ENCODE results near the gene WDR83. TPM values are rescaled to one million over a fixed set of nuclear protein-coding genes. Genes with fewer than 3 reads are reported as not detected.

WDR83 gene
- total RNA-seq, 1 donor from 2014 or later, result 9.6 TPM

DNA sequence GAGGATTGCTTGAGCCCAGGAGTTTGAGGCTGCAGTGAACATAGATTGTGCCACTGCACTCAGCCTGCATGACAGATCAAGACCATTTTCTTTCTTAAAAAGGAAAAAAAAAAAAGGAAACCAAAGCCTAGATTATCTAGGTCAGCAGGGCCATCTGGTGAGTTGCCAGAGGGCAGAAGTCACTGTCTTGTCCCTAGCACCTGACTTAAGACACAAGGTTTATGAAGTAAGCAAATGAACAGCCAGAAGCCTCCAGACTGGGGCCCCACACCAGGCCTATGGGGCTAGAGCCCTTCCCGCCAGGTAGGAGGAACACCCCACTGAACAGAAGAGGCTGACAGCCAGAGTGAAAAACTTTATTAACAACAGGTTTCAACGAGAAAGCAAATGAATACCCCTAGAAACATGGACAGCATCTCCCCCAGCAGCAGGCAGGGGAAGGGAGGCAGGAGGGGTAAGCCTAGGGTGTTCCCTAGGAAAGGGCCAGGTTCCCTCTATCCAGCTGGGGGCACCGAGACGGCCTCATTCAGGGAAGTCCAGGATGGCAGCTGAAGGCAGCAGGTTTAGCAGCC, 1.2 kb downstream of the WDR83 start:
- DNase-seq (ENCODE audit: low spot score), result no peak
- Mint-ChIP-seq H3K36me3 (ENCODE audit: low read depth) (peaks cover 6% of the 10 kb centered on the region), H3K4me3 (ENCODE audit: unreplicated experiment) (peak overlapping the region; percentile 93), H3K27ac (ENCODE audit: unreplicated experiment) (peak overlapping the region; percentile 36), H3K4me1 (ENCODE audit: low read depth) (peaks cover 45% of the 10 kb centered on the region), H3K27me3 (ENCODE audit: low read depth) (no peaks in the 10 kb centered on the region), H3K9me3 (ENCODE audit: low read depth) (no peaks in the 10 kb centered on the region)
- TF ChIP-seq, protein P1, sequence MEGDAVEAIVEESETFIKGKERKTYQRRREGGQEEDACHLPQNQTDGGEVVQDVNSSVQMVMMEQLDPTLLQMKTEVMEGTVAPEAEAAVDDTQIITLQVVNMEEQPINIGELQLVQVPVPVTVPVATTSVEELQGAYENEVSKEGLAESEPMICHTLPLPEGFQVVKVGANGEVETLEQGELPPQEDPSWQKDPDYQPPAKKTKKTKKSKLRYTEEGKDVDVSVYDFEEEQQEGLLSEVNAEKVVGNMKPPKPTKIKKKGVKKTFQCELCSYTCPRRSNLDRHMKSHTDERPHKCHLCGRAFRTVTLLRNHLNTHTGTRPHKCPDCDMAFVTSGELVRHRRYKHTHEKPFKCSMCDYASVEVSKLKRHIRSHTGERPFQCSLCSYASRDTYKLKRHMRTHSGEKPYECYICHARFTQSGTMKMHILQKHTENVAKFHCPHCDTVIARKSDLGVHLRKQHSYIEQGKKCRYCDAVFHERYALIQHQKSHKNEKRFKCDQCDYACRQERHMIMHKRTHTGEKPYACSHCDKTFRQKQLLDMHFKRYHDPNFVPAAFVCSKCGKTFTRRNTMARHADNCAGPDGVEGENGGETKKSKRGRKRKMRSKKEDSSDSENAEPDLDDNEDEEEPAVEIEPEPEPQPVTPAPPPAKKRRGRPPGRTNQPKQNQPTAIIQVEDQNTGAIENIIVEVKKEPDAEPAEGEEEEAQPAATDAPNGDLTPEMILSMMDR (IDR thresholded peaks at IDR 0.05), result no peak

DNA sequence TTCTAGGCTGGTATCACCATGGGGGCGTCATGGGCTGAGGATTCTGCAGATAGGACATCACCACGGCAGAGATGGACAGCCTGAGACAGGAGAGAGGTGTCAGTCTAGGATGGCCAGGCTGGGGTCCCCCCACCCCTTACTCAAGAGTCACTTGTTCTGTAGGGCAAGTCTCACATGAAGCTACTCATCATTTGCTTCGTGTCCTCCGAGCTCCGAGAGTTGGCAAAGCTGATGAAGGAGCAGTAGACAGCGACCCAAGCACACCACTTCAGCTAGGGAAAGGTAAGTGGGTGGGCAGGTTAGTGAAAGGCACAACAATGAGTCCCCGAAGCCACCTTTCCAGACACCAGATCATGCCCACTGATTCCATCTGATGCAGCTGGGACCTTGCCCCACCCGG, 1.7 kb downstream of the WDR83 start:
- Mint-ChIP-seq H3K27ac (ENCODE audit: unreplicated experiment) (peak overlapping the region; percentile 100), H3K4me1 (ENCODE audit: low read depth) (peaks cover 45% of the 10 kb centered on the region), H3K36me3 (ENCODE audit: low read depth) (peaks cover 3% of the 10 kb centered on the region), H3K27me3 (ENCODE audit: low read depth) (no peaks in the 10 kb centered on the region), H3K9me3 (ENCODE audit: low read depth) (no peaks in the 10 kb centered on the region), H3K4me3 (ENCODE audit: unreplicated experiment) (peak overlapping the region; percentile 93)
- DNase-seq (ENCODE audit: low spot score), result no peak
- TF ChIP-seq, protein P1 (IDR thresholded peaks at IDR 0.05), result no peak

DNA sequence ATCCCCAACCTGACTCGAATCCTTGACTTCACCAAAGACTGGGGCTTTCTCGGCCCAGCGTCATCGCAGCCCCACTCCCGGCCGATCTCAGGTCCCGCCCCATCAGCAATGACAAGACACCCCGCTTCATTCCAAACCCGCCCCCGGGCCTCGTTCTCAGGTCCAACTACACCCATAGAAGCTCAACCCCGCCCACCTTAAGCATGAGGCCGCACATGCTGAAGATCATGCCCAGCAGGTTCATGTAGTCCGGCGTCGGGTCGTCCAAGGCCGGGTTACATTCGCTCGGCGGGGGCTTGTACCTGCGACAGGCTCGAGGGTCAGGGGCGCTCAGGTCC, 2.3 kb downstream of the WDR83 start:
- H3K9me3 Mint-ChIP-seq (ENCODE audit: low read depth), result no peaks in the 10 kb centered on the region
- H3K4me3 Mint-ChIP-seq (ENCODE audit: unreplicated experiment), result peak overlapping the region; percentile 93
- H3K4me1 Mint-ChIP-seq (ENCODE audit: low read depth), result peaks cover 45% of the 10 kb centered on the region
- peaks cover 4% of the 10 kb centered on the region for H3K36me3 Mint-ChIP-seq (ENCODE audit: low read depth)
- DNase-seq (ENCODE audit: low spot score), result no peak
- TF ChIP-seq, protein P1 (IDR thresholded peaks at IDR 0.05), result no peak
- no peaks in the 10 kb centered on the region for H3K27me3 Mint-ChIP-seq (ENCODE audit: low read depth)
- peak overlapping the region; percentile 100 for H3K27ac Mint-ChIP-seq (ENCODE audit: unreplicated experiment)

DNA sequence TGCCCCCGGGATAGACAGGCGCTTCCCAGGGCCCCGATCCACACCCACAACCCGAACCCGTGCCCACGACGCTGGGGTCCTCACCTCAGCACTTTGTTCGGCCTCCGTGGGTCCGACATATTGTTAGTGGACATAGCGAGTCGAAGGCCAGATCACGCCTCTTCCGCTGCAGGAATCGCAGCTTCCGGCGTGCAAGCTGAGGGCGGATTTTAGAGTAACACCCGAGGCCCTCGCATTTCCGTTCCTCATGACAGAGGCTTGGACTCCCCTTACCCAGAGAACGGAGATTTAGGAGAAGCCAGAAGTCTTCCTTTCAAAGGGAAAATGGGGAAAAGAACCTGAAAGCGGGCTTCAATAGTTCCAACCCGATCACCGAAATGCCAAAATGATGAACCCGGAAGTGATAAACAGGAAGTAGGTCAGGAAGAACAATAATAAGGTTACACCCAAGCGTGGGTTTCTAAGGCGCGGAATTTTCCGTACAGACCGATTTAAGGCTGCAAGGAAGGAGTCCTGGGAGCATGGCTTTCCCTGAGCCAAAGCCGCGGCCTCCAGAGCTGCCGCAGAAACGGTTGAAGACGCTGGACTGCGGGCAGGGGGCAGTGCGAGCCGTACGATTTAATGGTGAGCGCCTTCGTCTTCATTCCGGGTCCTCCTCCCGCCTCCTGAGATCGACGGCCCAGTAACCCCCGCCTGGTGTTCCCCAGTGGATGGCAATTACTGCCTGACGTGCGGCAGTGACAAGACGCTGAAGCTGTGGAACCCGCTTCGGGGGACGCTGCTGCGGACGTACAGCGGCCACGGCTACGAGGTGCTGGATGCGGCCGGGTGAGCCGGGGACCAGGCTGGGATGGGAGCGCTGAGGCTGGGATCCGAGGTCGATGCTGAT, 2.9 kb downstream of the WDR83 start:
- TF ChIP-seq, protein P1 (IDR thresholded peaks at IDR 0.05), result peak; percentile 65
- Mint-ChIP-seq H3K27ac (ENCODE audit: unreplicated experiment) (peak overlapping the region; percentile 100), H3K36me3 (ENCODE audit: low read depth) (peaks cover 9% of the 10 kb centered on the region), H3K27me3 (ENCODE audit: low read depth) (no peaks in the 10 kb centered on the region), H3K4me1 (ENCODE audit: low read depth) (peaks cover 45% of the 10 kb centered on the region), H3K9me3 (ENCODE audit: low read depth) (no peaks in the 10 kb centered on the region), H3K4me3 (ENCODE audit: unreplicated experiment) (peak overlapping the region; percentile 93)
- no peak for DNase-seq (ENCODE audit: low spot score)

DNA sequence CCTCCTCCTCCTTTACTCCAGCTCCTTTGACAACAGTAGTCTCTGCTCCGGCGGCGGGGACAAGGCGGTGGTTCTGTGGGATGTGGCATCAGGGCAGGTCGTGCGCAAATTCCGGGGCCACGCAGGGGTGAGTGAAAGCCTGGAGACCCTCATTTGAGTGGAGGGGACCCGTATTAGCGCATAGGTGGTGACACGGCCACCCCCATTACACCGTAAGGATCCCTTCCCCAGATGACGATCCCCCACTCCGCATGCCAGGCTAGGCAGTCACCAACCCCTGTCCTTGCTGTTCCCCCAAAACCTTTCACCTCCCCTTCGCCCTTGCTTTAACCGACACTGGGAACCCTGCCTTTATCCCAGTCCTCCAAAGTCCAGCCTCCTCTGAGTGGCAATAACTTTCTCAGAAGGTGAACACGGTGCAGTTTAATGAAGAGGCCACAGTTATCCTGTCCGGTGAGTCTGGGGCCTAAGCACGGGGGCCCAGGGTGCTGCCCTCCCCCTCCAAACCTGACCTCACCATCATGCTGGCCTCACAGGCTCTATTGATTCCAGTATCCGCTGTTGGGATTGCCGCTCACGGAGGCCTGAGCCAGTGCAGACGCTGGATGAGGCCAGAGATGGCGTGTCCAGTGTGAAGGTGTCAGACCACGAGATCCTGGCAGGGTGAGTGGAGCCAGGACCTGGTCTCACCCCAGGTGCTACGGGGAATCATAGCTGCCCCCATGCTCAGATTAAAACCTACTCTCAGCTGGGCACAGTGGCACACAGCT, 3.7 kb downstream of the WDR83 start:
- TF ChIP-seq, protein P1 (IDR thresholded peaks at IDR 0.05), result no peak
- Mint-ChIP-seq H3K4me1 (ENCODE audit: low read depth) (peaks cover 45% of the 10 kb centered on the region), H3K36me3 (ENCODE audit: low read depth) (peaks cover 9% of the 10 kb centered on the region), H3K27me3 (ENCODE audit: low read depth) (no peaks in the 10 kb centered on the region), H3K9me3 (ENCODE audit: low read depth) (no peaks in the 10 kb centered on the region), H3K27ac (ENCODE audit: unreplicated experiment) (peak overlapping the region; percentile 100), H3K4me3 (ENCODE audit: unreplicated experiment) (peak overlapping the region; percentile 93)
- DNase-seq (ENCODE audit: low spot score), result no peak
